PC-9 (cell line): ENCODE measurements around the gene GSAP. TPM values are rescaled to one million over a fixed set of nuclear protein-coding genes. Genes with fewer than 3 reads are reported as not detected.

Experiments used
- BruUV-seq: library from RNA; stranded (reverse); fragments of 400-500 nt; replicated peaks from 2 replicates; lab custom pipeline; 2021; lab: Mats Ljungman, UMichigan
- CTCF ChIA-PET: fragments of 300-600 bp; sonication (Branson Sonifier 250); formaldehyde crosslinking; loops from one replicate; lab custom pipeline; 2022; ENCODE audit warnings: antibody characterized with exemption; lab: Charles Lee
- POLR2A ChIA-PET: fragments of 300-600 bp; sonication (Branson Sonifier 250); formaldehyde crosslinking; loops from one replicate; lab custom pipeline; 2022; ENCODE audit warnings: antibody characterized with exemption; ENCODE audit not compliant: unreplicated experiment; lab: Charles Lee
- DNase-seq, 2 experiments: peaks; one replicate each; pipeline versions ENCODE4 v3.0.0 to v3.0.0-alpha.2; 2015 to 2022; ENCODE audit warnings: mixed read lengths in 1 of 2
- H2AFZ ChIP-seq: fragments of 200-600 bp; sonication (generic); 2 replicates; pipeline ENCODE4 v1.8.1; 2017; ENCODE audit warnings: antibody characterized with exemption
- H3F3A ChIP-seq: fragments of 200-600 bp; sonication (generic); 2 replicates; pipeline ENCODE4 v1.8.1; 2017; ENCODE audit warnings: antibody characterized with exemption, mild to moderate bottlenecking, low read depth; ENCODE audit not compliant: insufficient read depth
- H3K27ac ChIP-seq: fragments of 200-600 bp; sonication (generic); 2 replicates; pipeline ENCODE4 v1.6.1; 2016; ENCODE audit warnings: mixed run types
- H3K27me3 ChIP-seq: fragments of 200-600 bp; sonication (generic); 2 replicates; pipeline ENCODE4 v1.6.1; 2016; ENCODE audit warnings: low read depth, mixed run types; ENCODE audit not compliant: insufficient read depth
- H3K36me3 ChIP-seq: fragments of 200-600 bp; sonication (generic); 2 replicates; pipeline ENCODE4 v1.6.1; 2016; ENCODE audit warnings: low read depth, mixed run types
- H3K4me1 ChIP-seq: fragments of 200-600 bp; sonication (generic); replicated peaks from 2 replicates; pipeline ENCODE4 v1.6.1; 2016; ENCODE audit warnings: mixed run types; ENCODE audit not compliant: insufficient read depth
- H3K4me2 ChIP-seq: fragments of 200-600 bp; sonication (generic); 2 replicates; pipeline ENCODE4 v1.6.1; 2017; ENCODE audit warnings: mixed run types
- H3K4me3 ChIP-seq: fragments of 200-600 bp; sonication (generic); 2 replicates; pipeline ENCODE4 v1.6.1; 2016; ENCODE audit warnings: mixed run types
- H3K79me2 ChIP-seq: fragments of 200-600 bp; sonication (generic); 2 replicates; pipeline ENCODE4 v1.6.1; 2017; ENCODE audit warnings: low read depth, mixed run types
- H3K9me2 ChIP-seq: fragments of 200-600 bp; sonication (generic); 2 replicates; pipeline ENCODE4 v1.8.1; 2017; ENCODE audit warnings: mild to moderate bottlenecking; ENCODE audit not compliant: insufficient read depth
- H3K9me3 ChIP-seq: fragments of 200-600 bp; sonication (generic); 2 replicates; pipeline ENCODE4 v1.8.1; 2016; ENCODE audit warnings: low read depth; ENCODE audit not compliant: insufficient read depth
- H4K20me1 ChIP-seq: fragments of 200-600 bp; sonication (generic); 2 replicates; pipeline ENCODE4 v1.8.1; 2017; ENCODE audit not compliant: insufficient read depth
- EZH2 ChIP-seq: fragments of 200-600 bp; sonication (generic); IDR thresholded peaks from 2 replicates; pipeline ENCODE4 v1.8.0; 2017; ENCODE audit warnings: antibody characterized with exemption, low read depth
- intact Hi-C: fragments of 100-400 bp; cut with micrococcal nuclease; formaldehyde crosslinking; loops from one replicate; pipeline ENCODE4 v1.10.0; 2022; ENCODE audit not compliant: unreplicated experiment
- total RNA-seq: library from RNA; stranded (reverse); gene quantifications from 2 replicates; pipeline ENCODE4 v1.2.3, GENCODE V29; 2021
- TF ChIP-seq, protein P1 (sequence below): fragments of 200-600 bp; sonication (generic); conservative IDR thresholded peaks from 2 replicates; pipeline ENCODE4 v1.6.1; 2017; ENCODE audit warnings: mixed run types, antibody characterized with exemption, mild to moderate bottlenecking, moderate library complexity

GSAP gene
- total RNA-seq, 1 experiment from 2014 or later, result 15.6 TPM

DNA sequence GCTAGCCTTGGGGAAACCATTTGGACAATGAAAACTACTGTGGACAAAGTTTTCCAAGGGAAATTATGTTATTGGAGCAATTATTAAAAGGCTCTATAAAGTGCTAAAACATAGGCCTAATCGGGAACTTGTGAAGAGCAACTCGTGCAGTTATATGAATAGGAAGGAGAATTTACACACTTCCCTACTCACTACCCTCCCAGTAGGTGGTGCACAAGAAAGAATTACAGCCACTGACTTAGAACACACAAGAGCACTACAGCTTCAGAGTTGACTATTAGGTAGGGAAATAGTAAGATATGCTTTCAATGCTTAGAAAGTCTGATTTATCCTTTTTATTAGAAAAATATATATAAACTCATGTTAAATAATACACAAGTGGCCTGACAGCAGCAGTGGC, 47.2 kb downstream of the GSAP start:
- BruUV-seq, result no TSS peak
- intact Hi-C loops, result no loop called here
- no peaks in the 10 kb centered on the region for H4K20me1 ChIP-seq
- H3K4me2 ChIP-seq, result no peak overlapping the region
- no peak for TF ChIP-seq EZH2
- TF ChIP-seq, protein P1, sequence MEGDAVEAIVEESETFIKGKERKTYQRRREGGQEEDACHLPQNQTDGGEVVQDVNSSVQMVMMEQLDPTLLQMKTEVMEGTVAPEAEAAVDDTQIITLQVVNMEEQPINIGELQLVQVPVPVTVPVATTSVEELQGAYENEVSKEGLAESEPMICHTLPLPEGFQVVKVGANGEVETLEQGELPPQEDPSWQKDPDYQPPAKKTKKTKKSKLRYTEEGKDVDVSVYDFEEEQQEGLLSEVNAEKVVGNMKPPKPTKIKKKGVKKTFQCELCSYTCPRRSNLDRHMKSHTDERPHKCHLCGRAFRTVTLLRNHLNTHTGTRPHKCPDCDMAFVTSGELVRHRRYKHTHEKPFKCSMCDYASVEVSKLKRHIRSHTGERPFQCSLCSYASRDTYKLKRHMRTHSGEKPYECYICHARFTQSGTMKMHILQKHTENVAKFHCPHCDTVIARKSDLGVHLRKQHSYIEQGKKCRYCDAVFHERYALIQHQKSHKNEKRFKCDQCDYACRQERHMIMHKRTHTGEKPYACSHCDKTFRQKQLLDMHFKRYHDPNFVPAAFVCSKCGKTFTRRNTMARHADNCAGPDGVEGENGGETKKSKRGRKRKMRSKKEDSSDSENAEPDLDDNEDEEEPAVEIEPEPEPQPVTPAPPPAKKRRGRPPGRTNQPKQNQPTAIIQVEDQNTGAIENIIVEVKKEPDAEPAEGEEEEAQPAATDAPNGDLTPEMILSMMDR, result no peak
- H3K4me1 ChIP-seq, result no peaks in the 10 kb centered on the region
- POLR2A ChIA-PET, result no interaction called here
- H2AFZ ChIP-seq, result no peak overlapping the region
- DNase-seq, result no peak
- peaks cover 10% of the 10 kb centered on the region; the same call in 1 of the 2 replicates for H3K9me3 ChIP-seq
- H3K9me2 ChIP-seq, result no peaks in the 10 kb centered on the region
- H3F3A ChIP-seq, result no peaks in the 10 kb centered on the region; the same call in 1 of the 2 replicates
- no peaks in the 10 kb centered on the region for H3K27me3 ChIP-seq
- no peak overlapping the region for H3K4me3 ChIP-seq
- H3K27ac ChIP-seq, result no peak overlapping the region
- CTCF ChIA-PET, result no interaction called here
- no peaks in the 10 kb centered on the region for H3K79me2 ChIP-seq
- no peaks in the 10 kb centered on the region for H3K36me3 ChIP-seq

DNA sequence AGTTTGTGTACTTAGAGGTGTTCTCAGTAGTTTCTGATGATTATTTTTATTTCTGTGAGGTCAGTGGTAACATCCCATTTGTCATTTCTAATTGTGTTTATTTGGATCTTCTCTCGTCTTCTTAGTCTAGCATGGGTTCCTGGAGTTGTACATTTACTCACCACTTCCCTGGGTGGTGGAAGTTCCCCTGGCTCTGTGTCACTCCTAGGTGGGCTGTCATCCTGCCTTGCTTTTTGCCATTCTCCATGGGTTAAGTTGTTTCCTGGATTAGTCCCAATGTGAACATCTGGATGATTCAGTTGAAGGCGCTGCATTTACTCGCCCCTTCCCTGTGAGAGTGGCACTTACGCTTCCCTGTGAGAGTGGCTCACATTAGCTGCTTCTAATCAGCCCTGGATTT, 48.2 kb downstream of the GSAP start:
- Histone ChIP-seq H3K9me2 (no peaks in the 10 kb centered on the region), H3K79me2 (no peaks in the 10 kb centered on the region), H3K4me1 (no peaks in the 10 kb centered on the region), H2AFZ (no peak overlapping the region), H3K27me3 (no peaks in the 10 kb centered on the region), H4K20me1 (no peaks in the 10 kb centered on the region), H3K4me3 (no peak overlapping the region), H3K36me3 (no peaks in the 10 kb centered on the region), H3K9me3 (peaks cover 10% of the 10 kb centered on the region; the same call in 1 of the 2 replicates), H3K4me2 (no peak overlapping the region), H3F3A (no peaks in the 10 kb centered on the region; the same call in 1 of the 2 replicates), H3K27ac (no peak overlapping the region)
- no peak for TF ChIP-seq EZH2
- TF ChIP-seq, protein P1, result no peak
- DNase-seq, result no peak
- ChIA-PET POLR2A (interaction anchor here (0.6 to 0.8 kb wide), 2 partner anchors 9 to 51 kb away, joined by 3 to 4 read pairs; no protein-coding TSS in a partner anchor), CTCF (no interaction called here)
- intact Hi-C loops, result no loop called here
- BruUV-seq, result no TSS peak

DNA sequence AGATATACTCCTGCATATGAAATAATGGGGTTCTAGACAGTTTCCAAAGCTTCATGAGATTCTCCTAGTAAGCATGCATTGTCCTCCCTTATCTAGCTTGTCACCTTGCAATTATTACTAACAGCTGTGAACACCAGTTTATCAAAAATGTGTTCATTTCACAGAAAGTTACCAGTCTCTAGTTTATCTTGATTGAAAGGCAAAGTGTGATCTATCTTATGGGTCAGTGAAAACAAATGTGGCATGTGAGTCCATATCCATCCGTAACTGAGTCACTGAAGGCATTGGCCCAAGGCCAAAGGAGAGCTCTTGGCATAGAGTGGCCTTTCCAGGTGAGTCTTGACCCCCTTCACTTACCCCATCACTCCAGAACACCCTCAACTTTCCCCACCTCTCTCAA, 53.2 kb downstream of the GSAP start:
- intact Hi-C loops, result no loop called here

More for the DNA sequence above, 53.2 kb downstream of the GSAP start:
- Histone ChIP-seq H3K9me2 (no peaks in the 10 kb centered on the region), H3K4me3 (no peak overlapping the region), H4K20me1 (no peaks in the 10 kb centered on the region), H3K4me2 (no peak overlapping the region), H3K4me1 (0 out of 2 replicates have a peak, but pooled peaks cover 6% of the 10 kb centered on the region), H3K27ac (no peak overlapping the region), H3K27me3 (no peaks in the 10 kb centered on the region), H2AFZ (no peak overlapping the region), H3K79me2 (no peaks in the 10 kb centered on the region), H3F3A (no peaks in the 10 kb centered on the region), H3K9me3 (peaks cover 10% of the 10 kb centered on the region; the same call in 1 of the 2 replicates), H3K36me3 (no peaks in the 10 kb centered on the region)
- ChIA-PET POLR2A (no interaction called here), CTCF (no interaction called here)
- DNase-seq, result no peak
- no TSS peak for BruUV-seq
- TF ChIP-seq, protein P1, result no peak
- no peak for TF ChIP-seq EZH2
